K562 (cell line): ENCODE data around the gene MEIS1. TPM values are rescaled to one million over a fixed set of nuclear protein-coding genes. Genes with fewer than 3 reads are reported as not detected.

Experiments used
- COPS2 ChIP-seq: fragments of 450-650 bp; conservative IDR thresholded peaks from 2 replicates; pipeline ENCODE4 v1.6.1; 2016; ENCODE audit warnings: mild to moderate bottlenecking, moderate library complexity
- EHMT2 ChIP-seq: fragments of 450-650 bp; IDR thresholded peaks from 2 replicates; pipeline ENCODE4 v1.6.1; 2018; ENCODE audit warnings: antibody characterized with exemption
- GMEB1 ChIP-seq: fragments of 250-450 bp; sonication (Bioruptor Pico); IDR thresholded peaks from 2 replicates; pipeline ENCODE4 v1.4.0; 2020; ENCODE audit warnings: mild to moderate bottlenecking
- NKRF ChIP-seq: fragments of 450-650 bp; IDR thresholded peaks from 2 replicates; pipeline ENCODE4 v1.6.1; 2016; ENCODE audit warnings: borderline replicate concordance
- THAP12 ChIP-seq: fragments of 250-450 bp; sonication (Bioruptor Pico); IDR thresholded peaks from 2 replicates; pipeline ENCODE4 v1.9.0; 2021; ENCODE audit warnings: mild to moderate bottlenecking, inconsistent platforms
- ZNF174 ChIP-seq: fragments of 250-450 bp; sonication (Bioruptor Pico); IDR thresholded peaks from 2 replicates; pipeline ENCODE4 v1.4.0; 2020; ENCODE audit warnings: mild to moderate bottlenecking
- ZNF23 ChIP-seq: fragments of 250-450 bp; sonication (Bioruptor Pico); IDR thresholded peaks from 2 replicates; pipeline ENCODE4 v1.4.0; 2020; ENCODE audit warnings: mild to moderate bottlenecking
- polyA plus RNA-seq, 8 experiments: library from polyadenylated mRNA; depleted of rRNA in 4 of 8; stranded (reverse) in 5 of 8; unstranded in 3 of 8; fragments of >200 nt; fragmentation: Nextera tagmentation in 2 of 8; fragmentation: Illumina TruSeq in 1 of 8; extraction: Ambion mirVana in 2 of 8; extraction: Trizol in 1 of 8; gene quantifications; 2 replicates each; pipeline versions ENCODE4 v1.2.1 to v1.2.3, GENCODE V29; 2011 to 2014; ENCODE audit warnings: inconsistent platforms in 1 of 8, missing spikeins in 1 of 8
- total RNA-seq, 7 experiments: library from RNA; depleted of rRNA in 6 of 7; stranded (reverse); fragments of >200 nt in 6 of 7; fragmentation: Illumina TruSeq in 2 of 7; extraction: Trizol in 2 of 7; gene quantifications; 2 replicates each; pipeline versions ENCODE4 v1.2.1 to v1.2.3, GENCODE V29; 2011 to 2021; ENCODE audit warnings: low replicate concordance in 1 of 7

Gene MEIS1
- total and polyA plus RNA-seq, 9 of the 15 experiments (the other 6 are each of a cell fraction or from before 2014, with no cell fraction given) = 2.3 to 9.0 (median 5.9) TPM

- no peak for TF ChIP-seq GMEB1 (CRISPR knock-in tag)
- no peak for TF ChIP-seq ZNF174 (CRISPR knock-in tag)
- no peak for TF ChIP-seq EHMT2
- TF ChIP-seq COPS2 = no peak
- no peak for TF ChIP-seq THAP12 (CRISPR knock-in tag)
- no peak for TF ChIP-seq NKRF
- no peak for TF ChIP-seq ZNF23 (CRISPR knock-in tag)
These were observed 101.4 kb downstream of the MEIS1 start (continued) for GRCh38 chr2:66536290-66536673.
